Stimulated activated CD4-positive, alpha-beta T cell treated with anti-CD3 and anti-CD28 coated beads, Interleukin-2, amount 100 ng/mL, for 48 hours (primary cell): ENCODE measurements around the gene KRT72.
"Not testable (repeated sequence)": the region's sequence is repeated elsewhere in the genome, so short reads cannot be mapped to it uniquely, and the experiment has no call there.

ENCODE experiments used
- DNase-seq, 2 donors: peaks; one replicate each; pipeline ENCODE4 v3.0.0-alpha.2; 2020

The KRT72 gene

DNA sequence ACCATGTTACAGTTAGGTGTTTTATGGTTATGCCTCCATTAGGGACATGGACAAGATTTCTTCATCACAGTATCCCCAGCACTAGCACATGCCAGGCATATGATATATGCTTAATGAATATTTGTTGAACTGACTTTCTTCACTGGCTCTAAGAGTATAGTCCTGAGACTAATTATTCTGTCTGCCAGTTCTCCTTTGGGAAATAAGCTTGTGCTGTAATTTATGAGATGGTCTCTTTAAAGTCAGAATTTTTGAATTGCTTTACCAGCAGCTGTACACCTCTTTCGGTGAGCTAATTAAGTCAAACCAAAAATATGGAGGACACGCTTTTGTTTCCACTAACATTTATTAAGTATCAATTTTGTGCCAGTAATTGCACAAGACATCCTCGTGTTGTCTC, 4.8 kb upstream of the KRT72 start:
- no peak for DNase-seq

- DNase-seq: no peak
Observed at GRCh38 chr12:52605542-52605941, 4.3 kb upstream of the KRT72 start.

GRCh38 chr12:52604859-52605258, 3.6 kb upstream of the KRT72 start:
- DNase-seq: no peak

GRCh38 chr12:52603314-52603713, 2.1 kb upstream of the KRT72 start:
- no peak for DNase-seq

DNA sequence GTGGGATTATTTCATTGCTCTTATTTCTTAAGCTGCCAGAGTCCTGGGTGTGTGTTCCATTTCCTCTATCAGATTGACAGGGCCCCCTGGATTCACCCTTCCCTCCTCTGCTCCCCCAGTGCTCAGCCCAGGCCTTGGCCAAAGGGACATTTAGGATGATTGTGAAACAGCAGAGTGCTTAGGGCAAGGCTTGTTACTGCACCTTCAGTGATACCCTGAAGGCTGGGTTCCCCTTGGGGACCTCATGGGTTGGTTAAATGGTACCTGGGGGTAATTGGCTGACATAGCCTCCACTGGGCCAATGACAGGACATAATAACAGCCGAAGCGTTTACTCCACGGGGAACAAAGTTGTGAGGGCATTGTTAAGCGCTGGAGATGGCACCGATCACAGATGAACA, 1.3 kb upstream of the KRT72 start:
- no peak for DNase-seq

DNA sequence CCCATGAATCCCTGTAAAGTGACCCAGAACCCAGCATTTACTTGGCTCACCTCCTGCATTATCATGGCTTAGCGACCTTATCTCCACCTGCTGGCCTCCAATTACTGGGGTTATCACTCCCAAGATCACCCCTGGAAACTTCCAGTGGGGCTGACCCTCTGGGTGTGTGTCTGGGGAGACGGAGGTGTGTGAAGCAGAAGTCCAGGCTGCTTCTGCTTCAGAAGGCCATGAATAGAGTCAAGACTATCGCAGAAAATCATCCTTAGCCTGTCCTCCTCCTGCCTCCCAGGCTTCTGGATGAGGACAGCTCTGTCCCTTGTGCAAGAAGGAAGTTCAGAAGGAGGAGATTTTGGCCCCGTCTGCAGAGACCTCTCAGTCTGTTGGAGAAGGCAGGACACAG, 408 bp upstream of the KRT72 start:
- DNase-seq: no peak

DNA sequence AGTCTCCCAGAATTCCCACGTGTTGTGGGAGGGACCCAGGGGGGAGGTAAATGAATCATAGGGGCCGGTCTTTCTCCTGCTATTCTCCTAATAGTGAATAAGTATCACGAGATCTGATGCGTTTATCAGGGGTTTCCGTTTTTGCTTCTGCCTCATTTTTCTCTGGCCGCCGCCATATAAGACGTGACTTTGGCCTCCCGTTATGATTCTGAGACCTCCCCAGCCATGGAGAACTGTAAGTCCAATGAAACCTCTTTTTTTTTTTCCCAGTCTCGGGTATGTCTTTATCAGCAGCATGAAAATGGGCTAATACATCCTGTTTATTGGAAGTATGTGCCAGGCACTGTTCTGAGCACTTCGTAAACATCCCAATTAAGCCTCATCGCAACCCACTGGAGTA, 788 bp downstream of the KRT72 start:
- DNase-seq: no peak

GRCh38 chr12:52600071-52600470, 1.2 kb downstream of the KRT72 start:
- no peak for DNase-seq

GRCh38 chr12:52598966-52599365, 2.3 kb downstream of the KRT72 start:
- DNase-seq: no peak

GRCh38 chr12:52594237-52594636, 7.0 kb downstream of the KRT72 start:
- DNase-seq: not testable (repeated sequence)

DNA sequence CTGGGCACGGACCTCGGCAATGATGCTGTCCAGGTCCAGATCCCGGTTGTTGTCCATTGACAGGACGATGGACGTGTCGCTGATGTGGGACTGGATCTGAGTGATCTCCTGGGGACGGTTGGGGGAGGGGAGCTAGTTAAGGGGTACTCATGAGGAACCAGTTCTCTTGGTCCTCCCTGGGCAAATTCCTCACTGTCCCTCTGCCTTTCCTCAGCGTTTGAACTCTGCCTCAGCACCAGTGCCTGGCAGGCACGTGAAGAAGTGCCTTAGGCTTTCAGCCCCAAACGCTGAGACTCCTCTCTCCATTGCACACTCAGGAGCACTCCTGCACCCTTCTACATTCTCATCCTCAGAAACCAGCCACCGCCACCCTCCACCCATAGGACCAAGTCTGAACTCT, 9.7 kb downstream of the KRT72 start:
- no peak for DNase-seq

GRCh38 chr12:52590021-52590420, 11.2 kb downstream of the KRT72 start:
- DNase-seq: no peak

- no peak for DNase-seq
Observed at GRCh38 chr12:52587563-52587962, 13.7 kb downstream of the KRT72 start.

- peak in 1 of 2 donors; percentile 17 for DNase-seq
Observed at GRCh38 chr12:52585946-52586345, 15.3 kb downstream of the KRT72 start.

DNA sequence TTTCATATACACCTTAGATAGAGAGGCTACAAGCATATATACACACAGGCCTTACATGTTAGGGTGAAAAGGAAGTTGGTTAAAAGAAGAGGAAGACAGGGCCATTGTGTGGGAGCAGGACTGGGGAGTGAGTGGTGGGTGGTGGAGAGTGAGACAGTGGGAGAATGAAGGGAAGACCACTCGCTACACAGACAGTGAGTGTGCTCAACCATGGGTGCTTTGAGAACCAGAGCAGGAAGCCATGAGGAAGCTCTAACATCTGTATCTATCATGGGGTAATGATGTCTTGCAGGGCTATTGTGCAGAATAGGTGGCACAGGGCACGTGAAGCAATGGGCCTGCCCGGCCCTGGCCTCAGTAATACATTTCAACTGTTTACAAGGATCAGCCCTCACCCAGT, 16.2 kb downstream of the KRT72 start:
- DNase-seq: no peak

DNA sequence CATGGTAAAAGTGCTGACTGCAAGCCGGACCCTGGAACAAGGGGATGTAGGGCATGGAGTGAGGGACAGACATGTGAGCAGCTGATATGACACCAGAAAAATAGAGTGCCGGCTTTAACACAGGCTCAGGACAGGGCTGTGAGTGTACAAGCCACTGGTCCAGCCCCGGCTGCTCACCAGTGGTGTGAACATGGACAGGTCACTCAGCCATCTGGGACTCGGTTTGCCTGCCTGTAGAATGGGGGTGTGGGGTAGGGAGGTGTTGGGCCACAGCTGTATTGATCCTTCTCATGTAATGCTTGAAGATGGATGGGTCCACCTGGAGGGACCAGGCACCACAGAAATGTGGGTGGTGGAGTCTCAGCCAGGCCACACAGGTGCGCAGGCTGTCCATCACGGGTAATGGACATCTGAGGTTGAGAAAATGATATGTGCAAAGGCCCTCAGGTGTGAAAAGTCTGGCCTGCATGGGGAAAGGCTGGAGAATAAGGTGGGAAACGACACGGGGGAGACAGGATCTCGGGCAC, 17.0 kb downstream of the KRT72 start:
- no peak for DNase-seq

GRCh38 chr12:52582971-52583456, 18.2 kb downstream of the KRT72 start:
- peak; percentile 51 to 66 for DNase-seq

DNA sequence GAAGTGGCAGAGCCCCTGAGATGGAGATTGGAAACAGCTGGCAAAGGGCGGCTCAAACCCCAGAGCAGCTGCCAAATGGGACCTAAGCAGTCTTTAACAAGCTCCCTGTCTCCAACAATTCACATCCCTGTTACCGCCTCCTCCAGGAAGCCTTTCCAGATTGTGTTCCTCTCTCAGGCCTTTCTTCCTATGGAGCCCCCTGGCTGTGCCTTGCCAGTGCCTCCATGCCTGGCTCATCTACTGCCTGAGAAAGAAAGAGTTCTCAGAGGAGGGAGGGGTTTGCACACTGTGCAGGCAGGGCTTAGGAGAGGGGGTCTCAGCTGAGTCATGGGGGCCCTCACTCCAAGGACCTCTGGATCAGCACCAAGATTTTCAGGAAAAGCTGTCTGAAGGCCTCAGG, 18.8 kb downstream of the KRT72 start:
- DNase-seq: no peak

GRCh38 chr12:52581481-52581880, 19.8 kb downstream of the KRT72 start:
- no peak for DNase-seq

GRCh38 chr12:52581066-52581465, 20.2 kb downstream of the KRT72 start:
- DNase-seq: no peak

- DNase-seq: no peak
Observed at GRCh38 chr12:52580496-52580895, 20.8 kb downstream of the KRT72 start.

DNA sequence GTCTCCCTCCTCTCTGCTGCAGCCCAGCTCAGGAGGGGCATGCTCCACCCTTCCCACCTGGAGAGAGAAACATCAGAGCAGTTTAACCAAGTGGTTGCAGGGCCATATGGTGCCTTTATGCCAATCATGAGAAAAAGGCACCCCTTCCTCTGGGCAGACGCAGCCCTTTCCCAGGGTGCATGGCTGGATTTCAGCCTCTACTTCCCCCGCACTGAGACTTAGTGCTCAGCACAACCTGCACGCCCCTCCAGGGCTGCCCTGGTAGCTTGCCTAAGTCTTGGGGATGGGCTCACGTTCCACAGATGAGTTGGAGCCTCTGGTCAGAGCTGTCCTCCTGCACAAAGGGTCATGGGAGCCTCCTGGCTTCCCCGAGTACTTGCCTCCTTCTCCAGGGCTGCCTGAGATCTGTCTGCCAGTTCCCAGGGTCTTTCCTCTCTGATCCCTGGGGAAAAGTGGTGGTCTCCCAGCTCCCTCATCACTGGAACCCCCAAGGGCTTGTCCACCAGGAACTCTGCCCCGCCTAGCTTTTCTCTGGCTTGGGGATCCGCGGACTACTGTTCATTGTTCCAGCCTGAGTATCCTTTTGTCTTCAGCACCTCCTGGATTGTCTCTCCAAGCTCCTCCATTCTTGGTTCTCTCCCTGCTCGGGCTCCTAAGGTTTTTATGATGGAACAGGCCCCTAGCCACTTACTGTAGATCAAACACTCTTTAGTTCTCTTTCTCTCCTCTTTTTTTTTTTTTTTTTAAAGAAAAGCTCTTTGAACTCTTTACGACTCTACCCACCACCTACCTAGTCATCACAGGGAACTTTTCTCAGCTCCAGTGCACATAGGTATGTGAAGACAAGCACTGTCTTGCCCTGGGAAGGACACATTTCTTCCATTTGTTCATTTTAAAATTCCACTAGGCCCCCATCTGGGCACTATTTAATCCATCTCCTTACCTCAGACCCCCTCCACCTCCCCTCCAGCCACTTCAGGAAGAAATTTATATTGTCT, 21.5 kb downstream of the KRT72 start:
- no peak for DNase-seq

- DNase-seq: no peak
Observed at GRCh38 chr12:52578469-52578868, 22.8 kb downstream of the KRT72 start.

DNA sequence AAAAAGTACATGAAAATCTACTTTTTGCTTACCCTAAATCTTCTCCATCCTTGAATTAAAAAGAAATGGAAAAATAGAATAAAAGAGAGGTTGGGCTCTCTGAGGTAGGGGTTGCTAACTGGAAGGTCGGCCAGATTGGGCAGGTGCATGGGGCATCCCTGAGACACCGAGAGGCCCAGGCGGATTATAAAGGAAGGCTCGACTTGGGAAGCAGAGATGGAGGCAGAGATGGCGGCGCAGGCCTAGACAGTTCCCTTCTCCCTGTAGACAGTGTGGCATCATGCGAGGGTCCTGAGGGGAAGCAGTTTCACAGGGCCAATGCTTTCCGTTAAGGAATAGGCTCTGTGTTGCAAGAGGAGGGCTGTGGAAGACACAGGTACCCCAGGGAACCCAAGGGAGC, 23.9 kb downstream of the KRT72 start:
- DNase-seq: no peak
